Measurements from ENCODE around the gene RFX8.
A peak's percentile ranks its signal among the peaks of the same experiment; 100 is the strongest.
"Not testable (repeated sequence)": the region's sequence is repeated elsewhere in the genome, so short reads cannot be mapped to it uniquely, and the experiment has no call there.

RFX8 gene

GRCh38 chr2:101474731-101475384 lies at the start of gene RFX8:
TSS of gene RFX8 (minus strand) at chr2:101475112. CDS start at chr2:101466848, 8,264 bp downstream.
- no peak for DNase-seq (ENCODE audit: low read depth)

- DNase-seq (ENCODE audit: low read depth), result no peak
These were observed 46.6 kb upstream of the RFX8 start for GRCh38 chr2:101521487-101521886.

- DNase-seq (ENCODE audit: low read depth), result no peak
These were observed 45.3 kb upstream of the RFX8 start for GRCh38 chr2:101520246-101520645.

GRCh38 chr2:101518578-101519492 lies 43.9 kb upstream of the RFX8 start:
- no peak for DNase-seq (ENCODE audit: low read depth)

- no peak for DNase-seq (ENCODE audit: low read depth)
These were observed 42.9 kb upstream of the RFX8 start for GRCh38 chr2:101517758-101518271.

GRCh38 chr2:101516823-101517690 lies 42.1 kb upstream of the RFX8 start:
- peak; percentile 21 for DNase-seq (ENCODE audit: low read depth)

GRCh38 chr2:101516349-101516748 lies 41.4 kb upstream of the RFX8 start:
- no peak for DNase-seq (ENCODE audit: low read depth)

GRCh38 chr2:101515477-101515876 lies 40.6 kb upstream of the RFX8 start:
- DNase-seq (ENCODE audit: low read depth), result no peak

GRCh38 chr2:101512993-101513392 lies 38.1 kb upstream of the RFX8 start:
- no peak for DNase-seq (ENCODE audit: low read depth)

GRCh38 chr2:101511381-101511780 lies 36.5 kb upstream of the RFX8 start:
- DNase-seq (ENCODE audit: low read depth), result no peak

- no peak for DNase-seq (ENCODE audit: low read depth)
These were observed 34.8 kb upstream of the RFX8 start for GRCh38 chr2:101509499-101510284.

- no peak for DNase-seq (ENCODE audit: low read depth)
These were observed 33.7 kb upstream of the RFX8 start for GRCh38 chr2:101508636-101509035.

- DNase-seq (ENCODE audit: low read depth), result not testable (repeated sequence)
These were observed 30.4 kb upstream of the RFX8 start for GRCh38 chr2:101505276-101505675.

GRCh38 chr2:101504744-101505143 lies 29.8 kb upstream of the RFX8 start:
- DNase-seq (ENCODE audit: low read depth), result not testable (repeated sequence)

- DNase-seq (ENCODE audit: low read depth), result no peak
These were observed 27.2 kb upstream of the RFX8 start for GRCh38 chr2:101502095-101502494.

- DNase-seq (ENCODE audit: low read depth), result no peak
These were observed 26.5 kb upstream of the RFX8 start for GRCh38 chr2:101501443-101501842.

- DNase-seq (ENCODE audit: low read depth), result no peak
These were observed 25.9 kb upstream of the RFX8 start for GRCh38 chr2:101500860-101501259.

- DNase-seq (ENCODE audit: low read depth), result no peak
These were observed 25.3 kb upstream of the RFX8 start for GRCh38 chr2:101500180-101500579.

GRCh38 chr2:101496279-101496678 lies 21.4 kb upstream of the RFX8 start:
- no peak for DNase-seq (ENCODE audit: low read depth)

- DNase-seq (ENCODE audit: low read depth), result no peak
These were observed 18.1 kb upstream of the RFX8 start for GRCh38 chr2:101492936-101493473.

GRCh38 chr2:101486994-101487393 lies 12.1 kb upstream of the RFX8 start:
- no peak for DNase-seq (ENCODE audit: low read depth)

All from CMK (cell line).